ENCODE measurements around the gene ARIH1. TPM values are rescaled to one million over a fixed set of nuclear protein-coding genes. Genes with fewer than 3 reads are reported as not detected.

Gene ARIH1
- total RNA-seq, 2 experiments from 2014 or later = 170 to 175 TPM

- CTCF ChIA-PET = interaction anchor here (1.5 kb wide), 1 partner anchor 55 kb away, joined by 3 read pairs; no protein-coding TSS in a partner anchor
- H3K36me3 Mint-ChIP-seq (ENCODE audit: low read depth) = peaks cover 12% of the 10 kb centered on the region
- intact Hi-C loops (cut with micrococcal nuclease) = no loop called here
- peaks cover 60% of the 10 kb centered on the region for H3K4me1 Mint-ChIP-seq (ENCODE audit: low read depth)
- TF ChIP-seq, protein P1, sequence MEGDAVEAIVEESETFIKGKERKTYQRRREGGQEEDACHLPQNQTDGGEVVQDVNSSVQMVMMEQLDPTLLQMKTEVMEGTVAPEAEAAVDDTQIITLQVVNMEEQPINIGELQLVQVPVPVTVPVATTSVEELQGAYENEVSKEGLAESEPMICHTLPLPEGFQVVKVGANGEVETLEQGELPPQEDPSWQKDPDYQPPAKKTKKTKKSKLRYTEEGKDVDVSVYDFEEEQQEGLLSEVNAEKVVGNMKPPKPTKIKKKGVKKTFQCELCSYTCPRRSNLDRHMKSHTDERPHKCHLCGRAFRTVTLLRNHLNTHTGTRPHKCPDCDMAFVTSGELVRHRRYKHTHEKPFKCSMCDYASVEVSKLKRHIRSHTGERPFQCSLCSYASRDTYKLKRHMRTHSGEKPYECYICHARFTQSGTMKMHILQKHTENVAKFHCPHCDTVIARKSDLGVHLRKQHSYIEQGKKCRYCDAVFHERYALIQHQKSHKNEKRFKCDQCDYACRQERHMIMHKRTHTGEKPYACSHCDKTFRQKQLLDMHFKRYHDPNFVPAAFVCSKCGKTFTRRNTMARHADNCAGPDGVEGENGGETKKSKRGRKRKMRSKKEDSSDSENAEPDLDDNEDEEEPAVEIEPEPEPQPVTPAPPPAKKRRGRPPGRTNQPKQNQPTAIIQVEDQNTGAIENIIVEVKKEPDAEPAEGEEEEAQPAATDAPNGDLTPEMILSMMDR (IDR thresholded peaks at IDR 0.05) = no peak
- no peak overlapping the region for H3K27ac Mint-ChIP-seq
- ATAC-seq (no peak), DNase-seq (no peak)
- H3K27me3 Mint-ChIP-seq = no peaks in the 10 kb centered on the region
- H3K9me3 Mint-ChIP-seq = no peaks in the 10 kb centered on the region
- no peak overlapping the region for H3K4me3 Mint-ChIP-seq
- POLR2A ChIA-PET = no interaction called here
These were observed 35.4 kb downstream of the ARIH1 start for GRCh38 chr15:72509484-72509883.

DNA sequence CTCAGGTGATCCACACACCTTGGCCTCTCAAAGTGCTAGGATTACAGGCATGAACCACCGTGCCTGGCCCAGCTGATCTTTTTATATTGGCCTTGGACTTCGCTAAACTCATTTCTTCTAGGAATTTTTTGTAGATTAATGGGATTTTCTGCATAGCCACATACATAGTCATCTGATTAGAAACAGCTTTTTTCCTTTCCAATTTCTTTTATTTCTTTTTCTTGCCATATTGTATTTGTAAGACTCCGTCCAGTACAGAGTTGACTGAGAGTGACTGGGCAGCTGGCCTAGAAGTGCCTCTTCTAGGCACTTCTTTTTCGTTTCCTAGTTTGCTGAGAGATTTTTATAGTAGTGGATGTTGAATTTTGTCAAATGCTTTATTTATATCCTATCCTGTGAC is 37.4 kb downstream of the ARIH1 start:
- Mint-ChIP-seq H3K4me1 (ENCODE audit: low read depth) (peaks cover 59% of the 10 kb centered on the region), H3K27ac (no peak overlapping the region), H3K27me3 (no peaks in the 10 kb centered on the region), H3K36me3 (ENCODE audit: low read depth) (peaks cover 12% of the 10 kb centered on the region), H3K9me3 (no peaks in the 10 kb centered on the region), H3K4me3 (no peak overlapping the region)
- no peak for DNase-seq
- CTCF ChIA-PET = no interaction called here
- TF ChIP-seq, protein P1 (IDR thresholded peaks at IDR 0.05) = no peak
- POLR2A ChIA-PET = no interaction called here
- no peak for ATAC-seq
- intact Hi-C loops (cut with micrococcal nuclease) = no loop called here

- Mint-ChIP-seq H3K9me3 (no peaks in the 10 kb centered on the region), H3K4me1 (ENCODE audit: low read depth) (peaks cover 54% of the 10 kb centered on the region), H3K4me3 (no peak overlapping the region), H3K27me3 (no peaks in the 10 kb centered on the region), H3K36me3 (ENCODE audit: low read depth) (peaks cover 10% of the 10 kb centered on the region), H3K27ac (no peak overlapping the region)
- POLR2A ChIA-PET = no interaction called here
- ATAC-seq (no peak), DNase-seq (no peak)
- CTCF ChIA-PET = interaction anchor here (1.5 to 1.8 kb wide), 2 partner anchors 12 to 17 kb away, joined by 3 to 6 read pairs; no protein-coding TSS in a partner anchor
- TF ChIP-seq, protein P1 (IDR thresholded peaks at IDR 0.05) = no peak
- intact Hi-C loops (cut with micrococcal nuclease) = no loop called here
These were observed 41.7 kb downstream of the ARIH1 start for GRCh38 chr15:72515591-72516389.

- peaks cover 50% of the 10 kb centered on the region for H3K4me1 Mint-ChIP-seq (ENCODE audit: low read depth)
- intact Hi-C loops (cut with micrococcal nuclease) = no loop called here
- no peak for DNase-seq
- POLR2A ChIA-PET = no interaction called here
- H3K27ac Mint-ChIP-seq = no peak overlapping the region
- peaks cover 17% of the 10 kb centered on the region for H3K36me3 Mint-ChIP-seq (ENCODE audit: low read depth)
- H3K9me3 Mint-ChIP-seq = no peaks in the 10 kb centered on the region
- TF ChIP-seq, protein P1 (IDR thresholded peaks at IDR 0.05) = no peak
- H3K4me3 Mint-ChIP-seq = no peak overlapping the region
- no peak for ATAC-seq
- CTCF ChIA-PET = interaction anchor here (1.5 to 1.8 kb wide), 2 partner anchors 11 to 16 kb away, joined by 3 to 6 read pairs; no protein-coding TSS in a partner anchor
- H3K27me3 Mint-ChIP-seq = no peaks in the 10 kb centered on the region
These were observed 42.6 kb downstream of the ARIH1 start for GRCh38 chr15:72516777-72517176.

GRCh38 chr15:72521682-72522081 is 47.6 kb downstream of the ARIH1 start:
- Mint-ChIP-seq H3K9me3 (no peaks in the 10 kb centered on the region), H3K4me1 (ENCODE audit: low read depth) (peaks cover 20% of the 10 kb centered on the region), H3K4me3 (no peak overlapping the region), H3K27me3 (no peaks in the 10 kb centered on the region), H3K36me3 (ENCODE audit: low read depth) (peaks cover 26% of the 10 kb centered on the region), H3K27ac (no peak overlapping the region)
- DNase-seq (no peak), ATAC-seq (no peak)
- CTCF ChIA-PET = no interaction called here
- TF ChIP-seq, protein P1 (IDR thresholded peaks at IDR 0.05) = no peak
- POLR2A ChIA-PET = interaction anchor here (0.6 kb wide), 1 partner anchor 1324 kb away, joined by 3 read pairs; no protein-coding TSS in a partner anchor
- intact Hi-C loops (cut with micrococcal nuclease) = no loop called here
